ENCODE results near the gene JAM3.

- TF ChIP-seq POLR2A (IDR thresholded peaks at IDR 0.05) (no peak), POLR2AphosphoS5 (IDR thresholded peaks at IDR 0.05) (no peak), CTCF (IDR thresholded peaks at IDR 0.05) (no peak)
These were observed 26.8 kb upstream of the JAM3 start for GRCh38 chr11:134041791-134042696.

Data from suprapubic skin (tissue), 4 donors.